Femur (tissue), 1 donor: ENCODE data around the gene BORCS5.
A peak's percentile ranks its signal among the peaks of the same experiment; 100 is the strongest.
"Not testable (repeated sequence)": the region's sequence is repeated elsewhere in the genome, so short reads cannot be mapped to it uniquely, and the experiment has no call there.

Experiments
- DNase-seq: peaks from one replicate; pipeline ENCODE4 v3.0.0-alpha.2; 2017

Gene BORCS5

DNA sequence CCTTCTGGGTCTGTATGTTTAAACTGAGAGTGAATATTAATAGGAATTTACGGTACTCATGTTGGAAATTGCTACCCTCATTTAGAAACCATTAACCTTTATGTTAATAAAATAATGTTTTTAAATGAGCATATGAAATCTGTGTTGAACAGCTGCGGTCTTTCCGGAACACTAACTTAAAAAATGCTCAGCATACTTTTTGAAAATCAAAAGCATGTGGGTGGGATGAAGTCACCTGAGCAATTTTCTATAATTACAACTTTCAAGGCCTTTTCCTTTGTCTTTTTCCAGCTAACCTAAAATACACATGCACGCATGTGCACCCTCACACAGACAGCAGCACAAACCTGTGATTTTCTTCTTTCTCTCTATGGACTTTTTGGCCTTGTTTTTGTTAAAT is 39.8 kb downstream of the BORCS5 start:
- DNase-seq, result no peak

DNA sequence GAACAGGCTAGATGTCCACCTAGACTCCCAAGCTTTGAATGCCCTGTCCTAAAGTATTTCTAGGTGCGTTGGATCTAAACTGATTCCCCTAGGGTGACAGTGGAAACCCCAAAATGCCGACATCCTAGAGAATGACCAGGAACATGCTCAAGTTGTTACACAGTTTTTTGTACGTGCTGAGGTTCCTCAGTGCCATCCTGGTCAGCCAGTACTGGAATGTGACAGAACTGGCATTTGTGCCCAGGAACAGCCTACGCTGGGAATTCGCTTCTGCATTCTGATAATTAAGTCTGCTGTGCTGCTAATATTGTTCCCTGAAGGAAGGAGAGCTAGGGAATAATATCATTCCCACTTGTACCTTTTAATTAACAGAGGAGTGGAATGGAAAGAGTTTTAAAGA is 40.3 kb downstream of the BORCS5 start:
- no peak for DNase-seq

DNA sequence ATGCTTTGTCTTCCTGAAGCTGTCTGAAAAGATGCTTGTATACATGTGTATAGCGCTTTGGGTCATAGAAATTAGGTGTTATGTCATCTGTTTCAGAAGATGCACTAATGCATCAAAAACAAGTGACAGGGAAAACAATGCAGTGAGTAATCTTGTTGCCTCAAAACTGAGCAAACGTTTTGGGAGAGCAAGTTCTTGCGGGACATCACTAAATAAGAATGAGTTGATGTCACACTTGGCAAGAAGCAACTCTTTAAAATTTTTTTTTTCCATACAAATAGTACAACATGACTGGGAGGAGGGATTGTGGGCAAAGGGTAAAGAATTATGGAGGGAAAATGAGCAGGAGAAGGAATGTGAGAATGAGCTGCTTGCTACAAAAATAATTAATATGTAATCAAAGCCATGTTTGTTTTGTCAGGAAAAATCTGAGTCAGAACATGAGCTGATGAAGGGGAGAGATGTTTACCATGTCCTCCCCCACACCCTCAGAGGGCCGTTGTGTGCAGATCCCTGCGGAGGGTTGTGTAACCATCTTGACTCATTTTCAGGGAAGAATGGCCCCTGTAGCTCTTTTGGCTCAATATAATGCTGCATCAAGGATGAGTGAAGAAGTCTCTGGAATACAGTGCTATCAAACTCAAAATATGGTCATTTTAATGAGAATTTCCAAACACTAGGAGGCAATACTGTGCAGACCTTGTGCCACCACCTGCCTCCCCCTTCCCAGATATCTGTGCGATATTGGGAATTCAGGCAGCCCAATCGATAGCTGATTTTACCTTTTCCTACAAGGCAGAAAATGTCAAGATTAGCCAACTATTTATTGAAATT is 41.4 kb downstream of the BORCS5 start:
- DNase-seq, result peak; percentile 49

DNA sequence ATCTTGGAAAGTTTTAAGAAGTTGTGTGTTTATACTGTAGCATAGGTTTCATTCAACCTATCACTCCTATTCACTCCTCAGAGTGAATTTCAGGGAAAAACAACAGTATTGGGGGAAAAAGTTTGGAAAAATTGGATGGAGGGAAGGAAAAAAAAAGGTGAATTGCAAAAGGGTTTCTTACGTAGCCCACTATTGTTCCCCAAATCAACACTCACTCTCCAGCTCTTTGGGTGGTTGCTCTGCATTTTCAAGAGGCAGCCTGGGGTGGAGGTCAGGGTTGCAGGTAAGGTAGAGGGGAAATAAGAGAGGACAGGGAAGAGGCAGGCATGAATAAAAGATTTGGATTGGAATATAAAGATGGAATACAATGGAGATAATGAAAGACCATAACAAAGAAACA is 42.3 kb downstream of the BORCS5 start:
- no peak for DNase-seq

DNA sequence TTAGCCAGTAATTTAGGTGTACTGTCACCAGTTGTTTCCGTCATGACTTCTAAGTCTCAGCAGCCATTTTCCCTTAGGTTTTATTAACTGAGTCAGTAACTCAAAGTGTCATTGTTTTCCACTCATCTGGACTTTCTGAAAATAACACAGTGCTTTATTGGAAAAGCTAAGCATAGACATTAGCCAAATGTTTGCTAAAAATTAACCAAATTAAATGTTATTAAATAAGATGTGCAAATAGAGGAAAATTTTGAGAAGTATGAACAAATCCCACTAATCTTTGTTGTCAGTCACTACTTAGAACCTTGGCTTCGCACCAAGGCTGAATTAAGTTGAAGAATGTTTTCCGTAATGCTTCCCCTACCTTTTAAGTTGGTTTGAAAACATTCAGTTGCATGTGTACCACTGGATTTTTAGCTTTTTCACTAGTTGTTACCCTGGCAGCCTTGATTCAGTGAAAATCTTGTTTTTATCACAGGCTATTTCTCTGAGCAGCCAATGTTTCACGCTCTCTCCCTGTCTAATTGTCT is 43.0 kb downstream of the BORCS5 start:
- no peak for DNase-seq

DNA sequence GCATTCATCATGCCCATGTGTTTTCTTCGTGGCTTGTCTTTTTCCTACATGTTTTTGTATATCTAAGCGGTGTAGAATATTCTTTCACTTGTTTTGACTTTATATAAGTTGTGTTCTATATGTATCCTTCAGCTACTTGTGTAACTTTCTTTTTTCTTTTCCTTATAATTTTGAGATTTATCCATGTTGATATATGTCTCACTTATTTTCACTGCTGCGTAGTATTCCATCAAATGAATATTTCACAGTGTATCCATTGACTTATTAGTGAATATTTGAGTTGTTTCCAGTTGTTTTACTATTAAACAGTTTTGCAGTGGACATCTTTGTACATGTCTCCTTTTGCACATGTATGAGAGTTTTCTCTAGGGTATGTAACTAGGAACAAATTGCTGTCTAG is 43.9 kb downstream of the BORCS5 start:
- DNase-seq, result no peak

DNA sequence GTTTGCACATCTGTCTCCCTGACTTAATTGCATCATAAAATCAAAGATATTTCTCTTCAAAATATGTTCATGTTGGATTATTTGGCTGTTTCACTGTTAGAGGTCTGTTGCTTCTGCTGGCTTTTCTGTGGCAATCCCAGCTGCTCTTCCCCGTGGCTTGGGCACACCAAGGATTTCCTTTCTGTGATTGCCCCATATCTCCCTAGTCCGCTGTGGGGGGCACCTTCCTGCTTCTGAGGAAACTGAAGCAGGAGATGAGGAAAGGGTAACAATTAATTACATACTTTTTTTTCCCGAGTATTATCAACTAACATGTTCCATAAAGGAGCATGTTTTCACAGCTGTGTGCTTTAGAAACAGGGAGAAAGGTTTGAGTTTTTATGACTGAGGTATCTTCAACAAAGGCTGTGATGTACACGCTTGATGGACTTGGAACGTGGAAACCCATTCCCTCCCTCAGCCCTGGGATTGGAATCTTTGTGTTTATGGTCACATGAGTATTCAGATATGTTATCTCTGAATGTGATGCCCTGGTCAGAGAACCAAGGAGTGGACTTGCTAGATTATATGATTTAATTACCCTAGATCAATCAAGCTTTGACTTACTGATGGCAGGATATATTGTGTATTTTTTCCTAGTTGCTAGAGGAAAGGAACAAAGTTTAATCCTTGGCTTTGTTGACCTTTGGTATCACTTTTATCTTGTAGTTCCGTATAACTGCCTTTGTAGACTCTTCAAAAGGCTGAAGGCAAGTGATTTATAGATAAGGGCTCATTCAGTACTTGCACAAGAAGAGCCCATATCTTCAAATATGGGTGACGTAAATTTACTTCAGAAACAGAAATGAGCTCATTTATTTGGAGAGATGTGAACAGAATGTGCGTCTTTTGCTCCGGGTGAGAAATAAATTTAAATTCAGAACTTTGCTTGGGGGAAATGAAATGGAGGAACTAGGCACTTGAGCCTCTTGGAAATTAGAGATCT is 46.7 kb downstream of the BORCS5 start:
- DNase-seq, result no peak

DNA sequence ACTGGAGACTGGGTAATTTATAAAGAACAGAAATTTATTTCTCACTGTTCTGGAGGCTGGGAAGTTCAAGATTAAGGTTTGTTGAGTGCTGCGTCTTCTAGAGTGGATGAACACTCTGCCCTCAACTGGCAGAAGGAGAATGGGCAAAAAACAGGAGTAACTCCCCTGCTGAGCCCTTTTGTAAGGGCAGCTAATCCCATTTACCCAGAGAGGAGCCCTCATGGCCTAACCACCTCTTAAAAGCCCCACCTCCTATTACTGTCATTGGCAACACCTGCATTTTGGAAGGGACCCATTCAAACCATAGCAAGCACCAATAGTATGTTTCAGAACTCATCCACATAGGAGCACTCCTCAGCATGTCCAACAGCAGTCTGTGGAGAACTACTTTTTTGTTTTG is 47.4 kb downstream of the BORCS5 start:
- no peak for DNase-seq

DNA sequence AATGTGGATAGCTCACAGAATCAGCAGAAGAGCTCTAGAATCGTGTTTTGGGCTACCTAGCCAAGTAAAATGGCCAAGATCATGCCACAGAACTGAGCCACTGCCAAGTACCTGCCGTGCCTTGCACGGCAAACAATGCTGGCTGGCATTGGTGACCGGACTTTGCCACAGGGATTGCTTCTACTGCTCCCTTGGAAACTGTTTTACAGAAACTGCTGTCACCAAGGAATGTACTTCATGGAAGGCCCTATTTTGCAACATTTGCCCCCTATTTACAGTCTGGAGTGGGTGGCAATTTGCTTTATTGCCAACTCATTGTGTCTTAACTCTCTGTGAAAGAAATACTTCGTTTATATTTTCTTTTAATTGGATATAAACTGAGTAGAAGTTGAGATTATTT is 49.0 kb downstream of the BORCS5 start:
- DNase-seq, result no peak

DNA sequence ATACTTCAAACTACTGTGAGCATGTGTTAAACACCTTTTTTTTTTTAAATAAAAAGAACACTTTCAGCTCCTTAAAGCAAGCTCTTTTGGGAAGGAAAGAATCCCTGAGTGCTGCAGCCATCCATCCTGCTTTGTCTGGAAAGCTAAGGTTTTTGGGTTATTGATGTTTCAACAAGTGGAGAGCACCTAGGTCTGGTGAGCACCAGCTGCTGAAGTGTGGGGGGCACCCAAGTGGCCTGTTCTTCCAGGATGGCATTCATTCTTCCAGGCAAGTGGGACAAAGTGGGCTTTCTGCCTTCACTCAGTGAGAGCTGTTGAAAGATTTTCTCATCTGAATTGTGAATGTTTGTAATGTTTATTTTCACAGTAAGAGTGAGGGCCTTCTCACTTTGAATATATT is 49.9 kb downstream of the BORCS5 start:
- no peak for DNase-seq

DNA sequence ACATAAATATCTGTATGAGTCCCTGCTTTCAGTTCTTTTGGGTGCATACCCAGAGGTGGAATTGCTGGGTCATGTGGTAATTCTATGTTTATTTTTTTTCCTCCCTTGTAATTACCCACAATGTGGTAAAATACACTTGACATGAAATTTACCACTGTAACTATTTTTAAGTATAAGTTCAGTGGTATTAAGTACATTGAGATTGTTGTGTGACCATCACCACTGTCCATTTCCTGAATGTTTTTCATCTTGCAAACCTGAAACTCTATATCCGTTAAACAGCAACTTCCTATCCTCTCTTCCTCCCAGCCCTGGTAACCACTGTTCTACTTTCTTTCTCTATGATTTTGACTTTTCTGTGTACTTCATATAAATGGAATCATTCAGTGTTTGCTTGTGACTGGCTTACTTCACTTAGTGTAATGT is 51.4 kb downstream of the BORCS5 start:
- no peak for DNase-seq

DNA sequence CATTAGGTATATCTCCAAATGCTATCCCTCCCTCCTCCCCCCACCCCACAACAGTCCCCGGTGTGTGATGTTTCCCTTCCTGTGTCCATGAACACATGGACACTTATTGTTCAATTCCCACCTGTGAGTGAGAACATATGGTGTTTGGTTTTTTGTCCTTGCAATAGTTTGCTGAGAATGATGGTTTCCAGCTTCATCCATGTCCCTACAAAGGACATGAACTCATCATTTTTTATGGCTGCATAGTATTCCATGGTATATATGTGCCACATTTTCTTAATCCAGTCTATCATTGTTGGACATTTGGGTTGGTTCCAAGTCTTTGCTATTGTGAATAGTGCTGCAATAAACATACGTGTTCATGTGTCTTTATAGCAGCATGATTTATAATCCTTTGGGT is 52.5 kb downstream of the BORCS5 start:
- not testable (repeated sequence) for DNase-seq

DNA sequence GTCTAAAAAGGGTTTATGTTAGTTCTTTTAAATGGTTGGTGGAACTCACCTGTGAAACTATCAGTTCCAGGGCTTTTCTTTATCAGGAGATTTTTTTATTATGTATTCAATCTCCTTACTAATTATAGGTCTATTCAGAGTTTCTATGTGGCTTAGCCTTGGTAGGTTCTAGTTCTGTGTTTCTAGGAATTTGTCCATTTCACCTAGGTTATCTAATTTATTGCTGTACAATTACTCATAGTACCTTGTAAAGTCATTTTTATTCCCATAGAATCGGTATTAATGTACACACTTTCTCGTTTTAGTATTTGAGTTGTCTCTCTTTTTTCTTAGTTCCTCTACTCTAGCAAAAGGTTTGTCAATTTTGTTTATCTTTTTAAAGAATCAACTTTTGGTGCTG is 59.0 kb downstream of the BORCS5 start:
- no peak for DNase-seq

DNA sequence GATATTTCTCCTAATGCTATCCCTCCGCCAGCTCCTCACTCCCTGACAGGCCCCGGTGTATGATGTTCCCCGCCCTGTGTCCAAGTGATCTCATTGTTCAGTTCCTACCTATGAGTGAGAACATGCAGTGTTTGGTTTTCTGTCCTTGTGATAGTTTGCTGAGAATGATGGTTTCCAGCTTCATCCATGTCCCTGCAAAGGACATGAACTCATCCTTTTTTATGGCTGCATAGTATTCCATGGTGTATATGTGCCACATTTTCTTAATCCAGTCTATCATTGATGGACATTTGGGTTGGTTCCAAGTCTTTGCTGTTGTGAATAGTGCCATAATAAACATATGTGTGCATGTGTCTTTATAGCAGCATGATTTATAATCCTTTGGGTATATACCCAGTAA is 62.3 kb downstream of the BORCS5 start:
- not testable (repeated sequence) for DNase-seq

DNA sequence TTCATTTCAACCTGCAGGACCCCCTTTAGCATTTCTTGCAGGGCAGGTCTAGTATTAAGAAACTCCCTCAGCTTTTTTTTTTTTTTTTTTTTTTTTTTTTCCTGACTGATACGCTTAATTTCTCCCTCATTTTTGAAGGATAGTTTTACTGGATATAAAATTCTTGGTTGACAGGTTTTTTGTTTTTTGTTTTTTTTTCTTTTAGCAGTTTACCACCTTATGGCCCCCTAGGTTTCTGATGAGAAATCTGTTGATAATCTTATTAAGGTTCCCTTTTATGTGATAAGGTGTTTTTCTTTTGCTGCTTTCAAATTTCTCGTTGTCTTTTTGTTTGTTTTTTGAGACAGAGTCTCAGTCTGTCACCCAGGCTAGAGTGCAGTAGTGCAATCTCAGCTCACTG is 66.5 kb downstream of the BORCS5 start:
- DNase-seq, result no peak

DNA sequence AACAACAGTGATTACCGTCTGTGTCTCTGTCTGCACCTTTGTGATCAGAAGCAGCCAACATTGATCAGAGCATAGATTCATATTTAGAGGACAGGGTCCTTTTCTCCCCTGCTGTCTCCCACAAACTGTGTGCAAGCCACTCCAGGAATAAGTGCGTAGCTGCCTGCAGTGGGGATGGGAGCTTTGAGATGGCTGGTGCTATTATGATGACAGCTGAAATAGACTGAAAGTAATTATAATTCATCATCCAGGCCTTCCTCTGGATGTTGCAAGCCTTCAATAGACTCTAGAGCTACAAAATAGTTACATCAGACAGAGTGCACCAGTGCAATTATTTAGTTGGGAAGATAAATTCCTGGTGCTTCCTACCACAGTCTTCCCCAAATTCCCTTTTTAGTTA is 68.1 kb downstream of the BORCS5 start:
- DNase-seq, result no peak

DNA sequence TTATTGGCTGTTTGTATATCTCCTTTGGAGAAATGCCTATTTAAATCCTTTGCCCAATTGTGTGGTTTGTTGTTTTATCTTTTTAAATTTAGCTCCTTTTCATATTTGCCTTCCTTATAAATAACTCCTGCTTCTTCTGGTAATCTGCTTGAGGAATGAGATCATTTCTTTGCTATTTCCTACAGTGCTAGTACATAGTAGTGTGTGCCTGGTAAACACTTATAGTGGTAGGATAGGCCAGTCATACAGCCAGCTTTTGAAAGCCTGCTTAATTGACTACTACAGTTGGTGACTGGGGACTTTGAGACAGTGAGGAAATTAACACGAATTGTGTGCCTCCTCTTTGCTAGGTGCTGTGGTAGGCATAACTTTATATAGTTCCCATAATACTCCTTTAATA is 68.7 kb downstream of the BORCS5 start:
- DNase-seq, result no peak

DNA sequence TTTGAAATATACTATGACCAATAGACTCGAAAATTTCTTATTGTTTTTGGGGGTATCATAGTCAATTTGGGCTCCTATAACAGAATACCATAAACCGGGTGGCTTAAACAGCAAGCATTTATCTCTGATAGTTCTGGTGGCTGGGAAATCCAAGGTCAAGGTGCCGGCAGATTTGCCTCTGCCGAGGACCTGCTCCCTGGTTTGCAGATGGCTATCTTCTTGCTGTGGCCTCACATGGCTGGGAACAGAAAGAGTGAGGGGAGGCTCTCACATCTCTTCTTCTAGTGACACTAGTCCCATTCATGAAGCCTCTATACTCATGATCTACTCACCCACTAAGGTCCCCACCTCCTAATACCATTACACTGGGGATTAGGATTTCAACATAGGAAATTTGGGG is 70.7 kb downstream of the BORCS5 start:
- no peak for DNase-seq

DNA sequence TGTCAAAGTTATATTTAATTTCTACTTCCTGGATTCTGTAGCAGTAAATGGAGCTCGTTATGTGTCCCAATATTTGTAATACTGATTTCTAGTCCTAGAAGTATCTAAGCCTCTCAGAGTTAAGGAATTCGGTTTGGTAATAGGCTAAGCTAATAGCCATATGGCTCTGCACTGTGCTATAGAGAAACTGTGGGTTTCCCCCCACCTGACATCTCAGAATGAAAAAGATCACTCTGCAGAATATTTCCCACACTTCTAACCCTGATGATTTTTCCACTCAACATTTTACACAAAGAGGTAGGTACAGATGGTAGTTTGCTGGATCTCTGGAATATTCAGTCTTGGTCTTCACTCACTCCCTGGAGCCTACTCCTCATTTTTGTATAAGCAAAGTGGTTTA is 71.2 kb downstream of the BORCS5 start:
- DNase-seq, result no peak

DNA sequence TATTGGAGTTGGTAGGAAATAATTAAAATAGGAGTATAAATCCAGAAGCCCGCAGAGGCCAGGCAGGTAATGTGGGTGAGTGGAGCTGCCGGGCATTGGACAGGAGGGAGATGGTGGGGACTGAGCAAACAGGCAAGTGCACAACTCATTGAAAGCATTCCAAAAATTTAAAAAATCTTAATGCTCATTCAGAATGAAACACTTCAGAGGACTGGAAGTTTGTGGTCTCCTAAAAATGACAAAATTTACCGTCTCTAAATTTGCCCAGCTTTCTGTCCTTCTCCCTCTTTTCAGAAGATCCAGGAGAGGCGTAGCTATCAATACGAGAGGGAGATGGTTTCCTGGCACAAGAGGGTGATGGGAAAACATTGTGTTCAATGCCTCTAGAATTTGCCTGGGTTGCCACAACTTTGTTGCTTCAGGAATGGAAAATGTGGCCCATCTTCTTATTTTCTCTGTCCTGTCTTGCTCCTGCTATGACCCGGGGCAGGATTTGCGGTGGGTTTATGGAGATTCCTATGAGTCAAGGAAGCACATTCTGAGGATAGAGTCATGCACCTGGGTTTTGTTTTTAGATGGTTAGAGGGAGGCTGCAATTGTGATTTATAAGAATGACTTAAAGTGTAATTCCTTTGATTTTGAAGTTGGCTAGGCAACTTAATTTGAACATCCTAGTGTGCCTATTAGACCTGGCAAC is 72.2 kb downstream of the BORCS5 start:
- DNase-seq, result no peak

DNA sequence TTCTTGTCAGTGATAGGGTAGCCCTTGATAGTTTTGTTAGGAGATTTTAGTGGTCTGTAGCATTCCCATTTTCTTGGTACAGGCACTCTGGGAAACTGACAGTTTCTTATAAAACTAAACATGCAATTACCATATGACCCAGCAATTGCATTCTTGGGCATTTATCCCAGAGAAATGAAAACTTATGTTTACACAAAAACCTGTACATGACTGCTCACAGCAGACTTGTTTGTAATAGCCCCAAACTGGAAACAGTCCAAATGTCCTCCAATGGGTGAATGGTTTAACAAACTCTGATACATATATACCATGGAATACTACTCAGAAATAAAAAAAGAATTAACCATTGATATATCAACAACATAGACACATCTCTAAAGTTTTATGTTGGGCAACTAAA is 75.5 kb downstream of the BORCS5 start:
- no peak for DNase-seq

DNA sequence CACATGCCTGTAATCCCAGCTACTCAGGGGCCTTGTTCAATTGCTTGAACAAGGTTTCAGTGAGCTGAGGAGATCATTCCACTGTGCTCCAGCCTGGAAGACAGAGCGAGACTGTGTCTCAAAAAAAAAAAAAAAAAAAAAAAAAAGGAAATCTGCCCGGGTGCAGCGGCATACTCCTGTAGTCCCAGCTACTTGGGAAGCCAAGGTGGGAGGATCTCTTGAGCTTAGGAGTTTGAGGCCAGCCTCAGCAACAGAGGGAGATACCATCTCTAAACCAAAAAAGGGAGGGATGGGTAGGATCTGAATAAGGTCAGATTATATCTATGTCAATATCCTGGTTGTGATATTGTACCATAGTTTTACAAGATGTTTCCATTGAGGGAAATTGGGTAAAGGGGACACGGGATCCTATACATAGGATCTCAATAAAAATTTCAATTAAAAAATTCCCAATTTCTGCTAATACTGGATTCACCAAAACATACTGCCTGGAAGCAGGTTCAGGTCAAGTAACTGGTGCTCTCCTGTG is 76.4 kb downstream of the BORCS5 start:
- no peak for DNase-seq

DNA sequence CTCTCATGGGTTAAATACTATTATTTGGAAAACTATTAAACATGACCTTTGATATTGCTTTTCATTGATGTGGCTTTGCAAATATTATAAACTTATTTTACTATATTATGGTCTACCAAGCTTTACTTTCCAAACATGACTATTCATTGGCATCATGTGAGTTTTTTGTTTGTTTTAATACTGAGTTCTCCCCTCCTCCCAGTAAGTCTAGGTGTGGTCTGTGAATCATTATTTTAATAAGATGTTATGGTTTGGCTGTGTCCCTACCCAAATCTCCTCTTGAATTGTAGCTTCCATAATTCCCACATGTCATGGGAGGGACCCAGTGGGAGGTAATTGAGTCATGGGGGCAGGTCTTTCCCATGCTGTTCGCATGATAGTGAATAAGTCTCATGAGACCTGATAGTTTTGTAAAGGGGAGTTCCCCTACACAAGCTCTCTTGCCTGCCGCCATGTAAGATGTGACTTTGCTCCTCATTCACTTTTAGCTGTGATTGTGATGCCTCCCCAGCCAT is 80.0 kb downstream of the BORCS5 start:
- no peak for DNase-seq
